OCI-LY1 (cell line): ENCODE data around the gene ARHGDIG.

Source experiments
- H2AFZ ChIP-seq: fragments of 200-600 bp; sonication (generic), shearing (Covaris generic); 2 replicates; pipeline ENCODE4 v1.6.0; 2014; ENCODE audit warnings: antibody characterized with exemption, mild to moderate bottlenecking, low read length
- H3F3A ChIP-seq: fragments of 200-600 bp; sonication (generic), shearing (Covaris generic); 2 replicates; pipeline ENCODE4 v1.6.0; 2014; ENCODE audit warnings: mild to moderate bottlenecking, antibody characterized with exemption, low read length, moderate library complexity; ENCODE audit not compliant: insufficient read depth
- H3K27ac ChIP-seq: fragments of 200-600 bp; sonication (generic); 2 replicates; pipeline ENCODE4 v1.5.1; 2014; ENCODE audit warnings: low read length, mixed run types, mild to moderate bottlenecking, low read depth; ENCODE audit not compliant: poor library complexity, severe bottlenecking
- H3K27me3 ChIP-seq: fragments of 200-600 bp; sonication (generic); 2 replicates; pipeline ENCODE4 v1.6.0; 2014; ENCODE audit warnings: antibody characterized with exemption, mild to moderate bottlenecking, low read length, moderate library complexity; ENCODE audit not compliant: insufficient read depth
- H3K36me3 ChIP-seq: fragments of 200-600 bp; sonication (generic); 2 replicates; pipeline ENCODE4 v1.6.1; 2014; ENCODE audit warnings: mild to moderate bottlenecking, antibody characterized with exemption, low read length, moderate library complexity, mixed read lengths; ENCODE audit not compliant: insufficient read depth
- H3K4me1 ChIP-seq: fragments of 200-600 bp; sonication (generic); 2 replicates; pipeline ENCODE4 v1.5.1; 2014; ENCODE audit warnings: mild to moderate bottlenecking, low read length, moderate library complexity; ENCODE audit not compliant: insufficient read depth, severe bottlenecking
- H3K4me2 ChIP-seq: fragments of 200-600 bp; sonication (generic), shearing (Covaris generic); 2 replicates; pipeline ENCODE4 v1.6.1; 2014; ENCODE audit warnings: low read length
- H3K4me3 ChIP-seq: fragments of 200-600 bp; sonication (generic); 2 replicates; pipeline ENCODE4 v1.5.1; 2014; ENCODE audit warnings: low read length, low read depth, mild to moderate bottlenecking, mixed read lengths; ENCODE audit not compliant: poor library complexity, severe bottlenecking
- H3K79me2 ChIP-seq: fragments of 200-600 bp; shearing (Covaris generic); 2 replicates; pipeline ENCODE4 v1.6.1; 2016; ENCODE audit warnings: mixed run types, low read length, mixed read lengths; ENCODE audit not compliant: insufficient read depth
- H3K9ac ChIP-seq: fragments of 200-600 bp; sonication (generic), shearing (Covaris generic); 2 replicates; pipeline ENCODE4 v1.6.1; 2014; ENCODE audit warnings: mild to moderate bottlenecking, low read length, mixed read lengths
- H3K9me2 ChIP-seq: fragments of 200-600 bp; sonication (generic), shearing (Covaris generic); 2 replicates; pipeline ENCODE4 v1.6.1; 2014; ENCODE audit warnings: low read depth, mild to moderate bottlenecking, low read length, mixed read lengths
- H3K9me3 ChIP-seq: fragments of 200-600 bp; shearing (Covaris generic); 2 replicates; pipeline ENCODE4 v1.6.1; 2014; ENCODE audit warnings: low read length, mixed read lengths
- H4K20me1 ChIP-seq: fragments of 200-600 bp; sonication (generic), shearing (Covaris generic); 2 replicates; pipeline ENCODE4 v1.6.0; 2016; ENCODE audit warnings: mild to moderate bottlenecking, low read length; ENCODE audit not compliant: insufficient read depth
- EZH2 ChIP-seq: fragments of 200-600 bp; sonication (generic), shearing (Covaris generic); IDR thresholded peaks from 2 replicates; pipeline ENCODE4 v1.8.0; 2017; ENCODE audit warnings: borderline replicate concordance, mixed run types, mild to moderate bottlenecking, antibody characterized with exemption, low read length, moderate library complexity, mixed read lengths
- TF ChIP-seq, protein P1 (sequence below): fragments of 200-600 bp; sonication (generic), shearing (Covaris generic); IDR thresholded peaks from 2 replicates; pipeline ENCODE4 v1.5.1; 2017; ENCODE audit warnings: mild to moderate bottlenecking, antibody characterized with exemption, low read length, moderate library complexity, mixed read lengths

Gene ARHGDIG

GRCh38 chr16:314351-314750, 34.0 kb downstream of the ARHGDIG start:
- Histone ChIP-seq H2AFZ (no peak overlapping the region), H4K20me1 (no peaks in the 10 kb centered on the region), H3K9ac (no peak overlapping the region), H3K9me3 (no peaks in the 10 kb centered on the region), H3K36me3 (peaks cover 34% of the 10 kb centered on the region; the same call in 1 of the 2 replicates), H3K27me3 (no peaks in the 10 kb centered on the region), H3K79me2 (no peaks in the 10 kb centered on the region), H3K4me1 (peaks cover 6% of the 10 kb centered on the region), H3F3A (no peaks in the 10 kb centered on the region), H3K9me2 (no peaks in the 10 kb centered on the region), H3K4me2 (no peak overlapping the region), H3K27ac (no peak overlapping the region), H3K4me3 (no peak overlapping the region)
- no peak for TF ChIP-seq EZH2
- TF ChIP-seq, protein P1, sequence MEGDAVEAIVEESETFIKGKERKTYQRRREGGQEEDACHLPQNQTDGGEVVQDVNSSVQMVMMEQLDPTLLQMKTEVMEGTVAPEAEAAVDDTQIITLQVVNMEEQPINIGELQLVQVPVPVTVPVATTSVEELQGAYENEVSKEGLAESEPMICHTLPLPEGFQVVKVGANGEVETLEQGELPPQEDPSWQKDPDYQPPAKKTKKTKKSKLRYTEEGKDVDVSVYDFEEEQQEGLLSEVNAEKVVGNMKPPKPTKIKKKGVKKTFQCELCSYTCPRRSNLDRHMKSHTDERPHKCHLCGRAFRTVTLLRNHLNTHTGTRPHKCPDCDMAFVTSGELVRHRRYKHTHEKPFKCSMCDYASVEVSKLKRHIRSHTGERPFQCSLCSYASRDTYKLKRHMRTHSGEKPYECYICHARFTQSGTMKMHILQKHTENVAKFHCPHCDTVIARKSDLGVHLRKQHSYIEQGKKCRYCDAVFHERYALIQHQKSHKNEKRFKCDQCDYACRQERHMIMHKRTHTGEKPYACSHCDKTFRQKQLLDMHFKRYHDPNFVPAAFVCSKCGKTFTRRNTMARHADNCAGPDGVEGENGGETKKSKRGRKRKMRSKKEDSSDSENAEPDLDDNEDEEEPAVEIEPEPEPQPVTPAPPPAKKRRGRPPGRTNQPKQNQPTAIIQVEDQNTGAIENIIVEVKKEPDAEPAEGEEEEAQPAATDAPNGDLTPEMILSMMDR = no peak

- no peaks in the 10 kb centered on the region for H3K79me2 ChIP-seq
- no peak overlapping the region for H3K27ac ChIP-seq
- no peaks in the 10 kb centered on the region for H3K9me2 ChIP-seq
- H3K4me3 ChIP-seq = no peak overlapping the region
- no peak overlapping the region for H3K9ac ChIP-seq
- no peaks in the 10 kb centered on the region for H4K20me1 ChIP-seq
- TF ChIP-seq EZH2 = no peak
- TF ChIP-seq, protein P1 = no peak
- no peaks in the 10 kb centered on the region for H3F3A ChIP-seq
- no peak overlapping the region for H2AFZ ChIP-seq
- H3K27me3 ChIP-seq = no peaks in the 10 kb centered on the region
- peaks cover 34% of the 10 kb centered on the region; the same call in 1 of the 2 replicates for H3K36me3 ChIP-seq
- H3K9me3 ChIP-seq = no peaks in the 10 kb centered on the region
- no peak overlapping the region for H3K4me2 ChIP-seq
- peaks cover 1% of the 10 kb centered on the region for H3K4me1 ChIP-seq
These were observed 34.5 kb downstream of the ARHGDIG start for GRCh38 chr16:314795-315299.

DNA sequence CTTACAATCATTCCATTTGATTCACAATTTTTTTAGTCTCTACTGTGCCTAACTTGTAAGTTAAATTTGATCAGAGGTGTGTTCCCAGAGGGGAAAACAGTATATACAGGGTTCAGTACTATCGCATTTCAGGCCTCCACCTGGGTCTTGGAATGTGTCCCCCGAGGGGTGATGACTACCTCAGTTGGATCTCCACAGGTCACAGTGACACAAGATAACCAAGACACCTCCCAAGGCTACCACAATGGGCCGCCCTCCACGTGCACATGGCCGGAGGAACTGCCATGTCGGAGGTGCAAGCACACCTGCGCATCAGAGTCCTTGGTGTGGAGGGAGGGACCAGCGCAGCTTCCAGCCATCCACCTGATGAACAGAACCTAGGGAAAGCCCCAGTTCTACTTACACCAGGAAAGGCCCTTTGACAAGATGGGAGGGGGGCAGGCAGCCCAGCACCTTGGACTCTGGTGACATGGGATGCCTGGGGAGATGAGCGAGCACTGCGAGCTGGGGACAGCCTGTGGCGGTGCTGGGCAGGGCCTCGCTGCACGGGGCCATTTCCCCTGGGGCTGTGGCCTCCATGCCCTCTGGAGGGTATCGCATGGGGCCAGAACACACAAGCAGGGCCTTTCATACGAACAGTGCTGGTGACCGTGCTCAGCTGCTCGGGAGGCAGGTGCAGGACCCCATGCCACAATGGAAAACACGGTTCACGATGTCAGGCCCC, 36.5 kb downstream of the ARHGDIG start:
- Histone ChIP-seq H3K27ac (no peak overlapping the region), H3K4me2 (no peak overlapping the region), H3K4me3 (no peak overlapping the region), H3F3A (no peaks in the 10 kb centered on the region), H3K36me3 (peaks cover 31% of the 10 kb centered on the region; the same call in 1 of the 2 replicates), H3K9me3 (no peaks in the 10 kb centered on the region), H2AFZ (no peak overlapping the region), H3K9me2 (no peaks in the 10 kb centered on the region), H3K9ac (no peak overlapping the region), H3K4me1 (no peaks in the 10 kb centered on the region), H3K27me3 (no peaks in the 10 kb centered on the region), H3K79me2 (no peaks in the 10 kb centered on the region), H4K20me1 (no peaks in the 10 kb centered on the region)
- no peak for TF ChIP-seq EZH2
- TF ChIP-seq, protein P1 = no peak
